ENCODE results near the gene ANKEF1. TPM values are rescaled to one million over a fixed set of nuclear protein-coding genes. Genes with fewer than 3 reads are reported as not detected.

Gene ANKEF1
- total RNA-seq, 1 experiment from 2014 or later: 5.6 TPM

DNA sequence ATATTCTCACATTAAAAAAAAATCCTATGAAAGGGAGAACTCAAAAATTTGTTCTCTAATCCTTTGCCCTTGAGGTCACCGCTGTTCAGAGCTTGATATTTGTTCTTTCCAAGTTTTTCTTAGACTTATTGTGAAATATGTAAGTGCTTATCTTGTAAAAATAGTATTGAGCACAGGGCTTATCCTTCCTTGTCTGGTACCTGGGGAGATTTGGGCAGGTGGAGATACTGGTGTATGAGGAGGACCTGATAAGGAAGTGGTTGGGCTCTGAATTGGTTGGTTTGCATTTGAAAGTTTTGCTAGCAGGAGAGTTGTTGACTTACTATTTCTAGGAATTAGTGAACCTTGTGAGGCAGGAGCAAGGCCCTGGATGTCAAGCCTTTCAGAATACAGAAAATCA lies 28.9 kb upstream of the ANKEF1 start:
- Mint-ChIP-seq H3K27me3 (ENCODE audit: insufficient read depth, unreplicated experiment) (no peaks in the 10 kb centered on the region), H3K9me3 (ENCODE audit: unreplicated experiment) (no peaks in the 10 kb centered on the region), H3K27ac (ENCODE audit: low read depth, unreplicated experiment) (no peak overlapping the region), H3K4me1 (ENCODE audit: insufficient read depth, unreplicated experiment) (no peaks in the 10 kb centered on the region), H3K4me3 (ENCODE audit: unreplicated experiment) (no peak overlapping the region), H3K36me3 (ENCODE audit: insufficient read depth, unreplicated experiment) (no peaks in the 10 kb centered on the region)
- TF ChIP-seq, protein P1, sequence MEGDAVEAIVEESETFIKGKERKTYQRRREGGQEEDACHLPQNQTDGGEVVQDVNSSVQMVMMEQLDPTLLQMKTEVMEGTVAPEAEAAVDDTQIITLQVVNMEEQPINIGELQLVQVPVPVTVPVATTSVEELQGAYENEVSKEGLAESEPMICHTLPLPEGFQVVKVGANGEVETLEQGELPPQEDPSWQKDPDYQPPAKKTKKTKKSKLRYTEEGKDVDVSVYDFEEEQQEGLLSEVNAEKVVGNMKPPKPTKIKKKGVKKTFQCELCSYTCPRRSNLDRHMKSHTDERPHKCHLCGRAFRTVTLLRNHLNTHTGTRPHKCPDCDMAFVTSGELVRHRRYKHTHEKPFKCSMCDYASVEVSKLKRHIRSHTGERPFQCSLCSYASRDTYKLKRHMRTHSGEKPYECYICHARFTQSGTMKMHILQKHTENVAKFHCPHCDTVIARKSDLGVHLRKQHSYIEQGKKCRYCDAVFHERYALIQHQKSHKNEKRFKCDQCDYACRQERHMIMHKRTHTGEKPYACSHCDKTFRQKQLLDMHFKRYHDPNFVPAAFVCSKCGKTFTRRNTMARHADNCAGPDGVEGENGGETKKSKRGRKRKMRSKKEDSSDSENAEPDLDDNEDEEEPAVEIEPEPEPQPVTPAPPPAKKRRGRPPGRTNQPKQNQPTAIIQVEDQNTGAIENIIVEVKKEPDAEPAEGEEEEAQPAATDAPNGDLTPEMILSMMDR (IDR thresholded peaks at IDR 0.05; ENCODE audit: unreplicated experiment): no peak
- BruUV-seq (replicated peaks): no TSS peak
- DNase-seq (ENCODE audit: unreplicated experiment): no peak
- POLR2A ChIA-PET: interaction anchor here (1.2 kb wide), 1 partner anchor 87 kb away, joined by 3 read pairs; no protein-coding TSS in a partner anchor
- intact Hi-C loops (cut with micrococcal nuclease): no loop called here
- CTCF ChIA-PET: interaction anchor here (0.6 to 1.9 kb wide), 8 partner anchors 8 to 422 kb away, joined by 3 to 7 read pairs (median 4); no protein-coding TSS in a partner anchor

DNA sequence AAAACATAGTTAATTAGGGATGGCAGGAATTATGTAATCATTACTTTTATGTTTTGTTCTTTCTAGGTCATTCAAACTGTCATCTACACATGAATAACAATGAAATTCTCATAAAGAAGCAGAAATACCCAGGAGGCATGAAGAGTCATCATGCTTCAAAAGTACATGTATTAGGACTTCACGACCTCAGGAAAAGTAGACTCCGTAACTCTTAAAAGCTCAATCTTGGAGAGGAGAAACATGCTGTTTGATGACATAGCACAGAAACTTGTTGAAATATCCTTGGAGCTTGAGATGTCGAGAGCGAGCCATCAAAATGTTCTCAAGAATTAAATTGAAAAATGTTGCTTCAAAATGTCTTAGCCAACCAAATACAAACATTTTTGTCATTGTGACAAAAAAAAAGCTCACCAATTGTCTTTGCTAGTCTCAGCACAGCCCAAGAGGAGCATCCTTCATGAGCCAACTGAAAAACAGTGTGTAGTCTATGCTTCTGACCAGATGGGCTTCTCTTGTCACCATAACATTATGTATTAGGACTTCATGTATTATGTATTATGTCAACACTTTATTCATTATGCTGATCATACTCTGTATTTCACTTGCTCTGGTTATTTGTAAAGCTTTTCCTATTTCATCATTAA lies 28.2 kb upstream of the ANKEF1 start:
- Mint-ChIP-seq H3K4me3 (ENCODE audit: unreplicated experiment) (no peak overlapping the region), H3K36me3 (ENCODE audit: insufficient read depth, unreplicated experiment) (no peaks in the 10 kb centered on the region), H3K27me3 (ENCODE audit: insufficient read depth, unreplicated experiment) (no peaks in the 10 kb centered on the region), H3K9me3 (ENCODE audit: unreplicated experiment) (no peaks in the 10 kb centered on the region), H3K4me1 (ENCODE audit: insufficient read depth, unreplicated experiment) (no peaks in the 10 kb centered on the region), H3K27ac (ENCODE audit: low read depth, unreplicated experiment) (no peak overlapping the region)
- TF ChIP-seq, protein P1 (IDR thresholded peaks at IDR 0.05; ENCODE audit: unreplicated experiment): no peak
- no TSS peak for BruUV-seq (replicated peaks)
- ChIA-PET CTCF (interaction anchor here (0.7 to 1.9 kb wide), 5 partner anchors 9 to 84 kb away, joined by 3 to 7 read pairs (median 3); no protein-coding TSS in a partner anchor), POLR2A (interaction anchor here (0.5 to 1.2 kb wide), 4 partner anchors 15 to 1275 kb away, joined by 3 read pairs; no protein-coding TSS in a partner anchor)
- DNase-seq (ENCODE audit: unreplicated experiment): no peak
- intact Hi-C loops (cut with micrococcal nuclease): no loop called here

DNA sequence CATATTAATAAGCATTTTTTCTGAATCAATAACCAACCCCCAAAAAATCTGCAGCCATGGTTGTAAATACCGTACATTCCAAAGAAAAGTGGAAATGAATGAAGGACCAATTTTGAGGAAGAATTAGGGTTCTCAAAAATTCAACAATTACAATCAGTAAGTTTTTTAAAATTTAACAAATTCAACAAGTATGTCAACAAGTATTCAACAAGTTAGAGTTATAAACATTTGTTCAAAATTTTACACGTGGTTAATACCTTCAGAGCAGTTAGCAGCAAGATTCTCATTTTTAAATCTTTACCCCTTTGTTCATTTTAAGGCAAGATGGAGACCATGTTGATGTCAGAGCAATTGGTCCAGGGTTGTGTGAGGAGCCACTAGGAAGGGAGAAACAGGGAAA lies 27.6 kb upstream of the ANKEF1 start:
- Mint-ChIP-seq H3K27me3 (ENCODE audit: insufficient read depth, unreplicated experiment) (no peaks in the 10 kb centered on the region), H3K36me3 (ENCODE audit: insufficient read depth, unreplicated experiment) (no peaks in the 10 kb centered on the region), H3K9me3 (ENCODE audit: unreplicated experiment) (no peaks in the 10 kb centered on the region), H3K4me1 (ENCODE audit: insufficient read depth, unreplicated experiment) (no peaks in the 10 kb centered on the region), H3K27ac (ENCODE audit: low read depth, unreplicated experiment) (no peak overlapping the region), H3K4me3 (ENCODE audit: unreplicated experiment) (no peak overlapping the region)
- intact Hi-C loops (cut with micrococcal nuclease): no loop called here
- DNase-seq (ENCODE audit: unreplicated experiment): no peak
- ChIA-PET CTCF (interaction anchor here (1.3 kb wide), 1 partner anchor 9 kb away, joined by 3 read pairs; no protein-coding TSS in a partner anchor), POLR2A (interaction anchor here (0.7 to 1.2 kb wide), 3 partner anchors 86 to 1274 kb away, joined by 3 read pairs; no protein-coding TSS in a partner anchor)
- no TSS peak for BruUV-seq (replicated peaks)
- TF ChIP-seq, protein P1 (IDR thresholded peaks at IDR 0.05; ENCODE audit: unreplicated experiment): no peak

DNA sequence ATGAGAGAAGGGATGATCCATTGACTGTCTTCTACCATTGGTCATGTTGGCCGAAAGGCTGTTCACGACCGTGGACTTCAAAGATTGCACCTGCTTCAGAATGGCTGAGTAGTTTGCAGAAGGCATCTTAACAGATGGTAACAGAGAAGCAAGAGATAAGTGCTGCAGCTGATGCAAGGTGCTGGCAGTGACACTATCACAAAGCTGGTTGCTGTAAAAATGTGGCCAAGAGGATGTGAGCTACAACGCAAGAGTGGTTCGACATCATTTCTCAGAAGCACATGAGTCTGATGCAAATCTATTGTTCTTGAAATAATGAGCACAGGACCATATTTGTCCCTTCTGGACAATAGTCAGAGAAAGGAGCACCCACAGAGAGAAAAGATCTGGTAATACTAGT lies 27.0 kb upstream of the ANKEF1 start:
- intact Hi-C loops (cut with micrococcal nuclease): no loop called here
- no peak for DNase-seq (ENCODE audit: unreplicated experiment)
- H3K4me3 Mint-ChIP-seq (ENCODE audit: unreplicated experiment): no peak overlapping the region
- H3K36me3 Mint-ChIP-seq (ENCODE audit: insufficient read depth, unreplicated experiment): no peaks in the 10 kb centered on the region
- no peaks in the 10 kb centered on the region for H3K4me1 Mint-ChIP-seq (ENCODE audit: insufficient read depth, unreplicated experiment)
- TF ChIP-seq, protein P1 (IDR thresholded peaks at IDR 0.05; ENCODE audit: unreplicated experiment): no peak
- H3K9me3 Mint-ChIP-seq (ENCODE audit: unreplicated experiment): no peaks in the 10 kb centered on the region
- no peak overlapping the region for H3K27ac Mint-ChIP-seq (ENCODE audit: low read depth, unreplicated experiment)
- no peaks in the 10 kb centered on the region for H3K27me3 Mint-ChIP-seq (ENCODE audit: insufficient read depth, unreplicated experiment)
- ChIA-PET POLR2A (interaction anchor here (0.8 kb wide), 1 partner anchor 83 kb away, joined by 3 read pairs; no protein-coding TSS in a partner anchor), CTCF (no interaction called here)
- no TSS peak for BruUV-seq (replicated peaks)

Measured in MCF 10A (cell line).